BE2C (cell line): Measurements from ENCODE around the gene PACRG.
A peak's percentile ranks its signal among the peaks of the same experiment; 100 is the strongest.

Experiments used
- DNase-seq: peaks from one replicate; pipeline ENCODE4 v3.0.0-alpha.2; 2020
- H3K27me3 ChIP-seq: fragments of 250-450 bp; sonication (Bioruptor Pico); 2 replicates; pipeline ENCODE4 v1.5.1; 2020; ENCODE audit warnings: mild to moderate bottlenecking
- H3K36me3 ChIP-seq: fragments of 250-450 bp; sonication (Bioruptor Pico); 2 replicates; pipeline ENCODE4 v1.5.1; 2020; ENCODE audit warnings: mild to moderate bottlenecking
- H3K4me1 ChIP-seq: fragments of 250-450 bp; sonication (Bioruptor Pico); 2 replicates; pipeline ENCODE4 v1.5.1; 2020
- H3K4me3 ChIP-seq: 2 replicates; pipeline ENCODE4 v1.5.1; 2011; ENCODE audit warnings: low read depth, low read length
- H3K9me3 ChIP-seq: fragments of 250-450 bp; sonication (Bioruptor Pico); 2 replicates; pipeline ENCODE4 v1.5.1; 2020
- TF ChIP-seq, protein P1 (sequence below): IDR thresholded peaks from 2 replicates; pipeline ENCODE4 v1.5.1; 2012; ENCODE audit warnings: mild to moderate bottlenecking, low read depth, low read length

Gene PACRG

DNA sequence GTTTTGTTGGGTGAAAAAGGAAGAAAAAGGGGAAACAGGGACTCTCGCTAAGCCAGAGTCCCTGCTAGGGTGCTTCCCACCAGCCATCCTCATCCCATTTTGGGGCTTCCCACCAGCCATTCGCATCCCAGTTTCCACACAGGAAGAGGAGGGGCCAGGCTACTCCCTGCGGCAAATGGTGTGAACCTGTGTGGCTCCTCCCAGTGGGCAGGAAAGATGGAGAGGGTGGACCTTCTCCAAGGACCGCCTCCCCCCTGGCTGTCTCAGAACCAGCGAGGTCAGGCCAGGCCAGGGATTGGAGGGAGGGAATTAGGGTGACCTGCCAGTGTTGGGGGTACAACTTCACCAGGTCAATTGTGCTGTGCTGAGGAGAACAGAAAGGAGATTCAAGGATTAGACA, 326.9 kb downstream of the PACRG start:
- H3K9me3 ChIP-seq: no peaks in the 10 kb centered on the region
- H3K4me3 ChIP-seq: no peak overlapping the region
- H3K36me3 ChIP-seq: no peaks in the 10 kb centered on the region
- no peaks in the 10 kb centered on the region for H3K27me3 ChIP-seq
- TF ChIP-seq, protein P1, sequence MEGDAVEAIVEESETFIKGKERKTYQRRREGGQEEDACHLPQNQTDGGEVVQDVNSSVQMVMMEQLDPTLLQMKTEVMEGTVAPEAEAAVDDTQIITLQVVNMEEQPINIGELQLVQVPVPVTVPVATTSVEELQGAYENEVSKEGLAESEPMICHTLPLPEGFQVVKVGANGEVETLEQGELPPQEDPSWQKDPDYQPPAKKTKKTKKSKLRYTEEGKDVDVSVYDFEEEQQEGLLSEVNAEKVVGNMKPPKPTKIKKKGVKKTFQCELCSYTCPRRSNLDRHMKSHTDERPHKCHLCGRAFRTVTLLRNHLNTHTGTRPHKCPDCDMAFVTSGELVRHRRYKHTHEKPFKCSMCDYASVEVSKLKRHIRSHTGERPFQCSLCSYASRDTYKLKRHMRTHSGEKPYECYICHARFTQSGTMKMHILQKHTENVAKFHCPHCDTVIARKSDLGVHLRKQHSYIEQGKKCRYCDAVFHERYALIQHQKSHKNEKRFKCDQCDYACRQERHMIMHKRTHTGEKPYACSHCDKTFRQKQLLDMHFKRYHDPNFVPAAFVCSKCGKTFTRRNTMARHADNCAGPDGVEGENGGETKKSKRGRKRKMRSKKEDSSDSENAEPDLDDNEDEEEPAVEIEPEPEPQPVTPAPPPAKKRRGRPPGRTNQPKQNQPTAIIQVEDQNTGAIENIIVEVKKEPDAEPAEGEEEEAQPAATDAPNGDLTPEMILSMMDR: no peak
- no peaks in the 10 kb centered on the region for H3K4me1 ChIP-seq
- DNase-seq: peak; percentile 13

DNA sequence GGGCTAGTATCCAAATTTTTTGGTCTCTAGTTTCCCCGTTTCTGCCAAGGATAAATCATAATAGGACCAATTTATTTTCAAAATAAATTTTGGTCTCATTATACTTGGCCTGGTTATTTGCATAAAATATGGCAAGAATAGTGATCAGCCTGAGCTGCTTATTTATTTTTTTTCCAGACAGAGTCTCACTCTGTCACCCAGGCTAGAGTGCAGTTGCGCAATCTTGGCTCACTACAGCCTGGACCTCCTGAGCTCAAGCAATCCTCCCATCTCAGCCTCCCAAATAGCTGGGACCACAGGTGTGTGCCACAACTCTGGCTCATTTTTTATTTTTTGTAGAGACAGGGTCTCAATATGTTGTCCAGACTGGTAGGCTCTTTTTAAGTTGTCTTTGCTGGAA, 329.5 kb downstream of the PACRG start:
- Histone ChIP-seq H3K27me3 (no peaks in the 10 kb centered on the region), H3K4me1 (no peaks in the 10 kb centered on the region), H3K9me3 (no peaks in the 10 kb centered on the region), H3K4me3 (no peak overlapping the region), H3K36me3 (no peaks in the 10 kb centered on the region)
- DNase-seq: no peak
- TF ChIP-seq, protein P1: no peak

DNA sequence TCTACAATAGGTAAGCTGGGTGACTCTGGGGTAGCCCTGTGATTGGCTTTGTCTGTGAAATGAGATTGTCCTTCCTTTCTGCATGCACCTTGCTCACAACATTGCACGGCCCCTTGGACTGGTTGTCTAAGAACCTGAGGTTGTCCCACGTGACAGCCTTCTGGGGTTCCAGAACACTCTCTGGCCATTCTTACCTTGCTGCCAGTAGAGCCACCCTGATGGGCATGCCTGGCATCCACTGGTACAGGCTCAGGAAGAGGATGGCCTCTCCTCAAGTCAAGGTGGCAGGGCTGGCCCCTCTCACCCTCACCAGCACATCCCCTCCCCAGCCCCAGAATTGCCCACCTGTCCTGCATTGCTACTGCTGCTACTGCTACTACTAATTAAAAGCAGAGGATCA, 335.0 kb downstream of the PACRG start:
- Histone ChIP-seq H3K9me3 (no peaks in the 10 kb centered on the region), H3K36me3 (no peaks in the 10 kb centered on the region), H3K4me3 (no peak overlapping the region), H3K4me1 (no peaks in the 10 kb centered on the region), H3K27me3 (no peaks in the 10 kb centered on the region)
- DNase-seq: no peak
- TF ChIP-seq, protein P1: no peak

DNA sequence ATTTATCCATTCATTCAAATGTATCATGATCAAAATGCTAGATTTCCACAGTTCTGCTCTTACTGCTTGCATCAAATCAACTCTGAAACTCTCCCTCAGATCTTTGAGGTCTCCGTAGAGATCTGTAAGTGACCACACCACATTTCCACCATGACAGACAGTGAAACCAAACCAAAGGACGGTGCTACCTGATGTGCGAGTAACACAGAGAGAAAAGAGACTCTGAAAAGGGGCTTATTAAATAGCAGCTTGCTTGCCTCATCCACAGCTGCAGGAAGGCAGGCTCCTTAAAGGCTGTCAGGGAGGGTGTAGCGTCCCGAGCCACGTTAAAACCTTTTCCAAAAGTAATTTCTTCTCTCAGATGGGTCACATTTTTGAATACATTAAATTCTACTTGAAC, 335.8 kb downstream of the PACRG start:
- no peak overlapping the region for H3K4me3 ChIP-seq
- no peaks in the 10 kb centered on the region for H3K36me3 ChIP-seq
- H3K27me3 ChIP-seq: no peaks in the 10 kb centered on the region
- no peaks in the 10 kb centered on the region for H3K9me3 ChIP-seq
- TF ChIP-seq, protein P1: no peak
- DNase-seq: no peak
- no peaks in the 10 kb centered on the region for H3K4me1 ChIP-seq

DNA sequence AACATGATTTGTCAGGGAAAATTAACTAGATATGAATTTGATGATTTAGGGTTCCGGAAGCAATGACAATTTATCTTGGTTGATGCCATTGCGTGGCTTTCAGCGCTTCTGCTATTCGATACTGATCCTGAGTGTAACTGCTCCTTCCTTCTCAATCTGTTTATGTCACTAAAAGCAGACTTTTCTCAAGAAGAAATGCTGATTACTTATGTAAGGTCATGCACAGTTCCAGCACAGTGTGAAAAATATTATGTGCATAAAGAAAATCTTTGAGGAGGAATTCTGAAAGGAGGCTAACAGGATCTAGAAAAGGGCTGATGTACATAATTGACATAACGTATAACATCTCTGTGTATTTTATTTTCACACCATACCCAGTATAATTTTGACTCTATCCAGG, 336.6 kb downstream of the PACRG start:
- TF ChIP-seq, protein P1: no peak

DNA sequence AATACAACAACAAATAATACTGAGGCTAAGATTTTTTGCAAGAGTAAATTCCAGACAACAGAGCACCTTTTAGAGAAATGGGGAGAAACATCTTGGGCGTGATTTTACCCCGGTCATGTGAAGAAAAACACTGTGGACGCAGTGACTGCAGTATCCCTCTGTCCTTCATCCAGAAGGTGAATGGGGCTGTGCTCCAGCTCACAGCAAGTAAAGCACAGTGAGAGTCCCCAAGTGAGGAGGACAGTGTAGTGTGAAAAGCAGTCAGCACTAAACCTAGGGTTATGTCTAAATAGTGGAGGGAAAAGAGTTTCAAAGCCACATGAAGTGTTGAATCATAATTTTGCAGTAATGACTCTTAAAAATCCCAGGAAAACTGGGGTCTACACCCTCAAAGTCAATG, 338.4 kb downstream of the PACRG start:
- H3K27me3 ChIP-seq: no peaks in the 10 kb centered on the region

More for the DNA sequence above, 336.6 kb downstream of the PACRG start:
- Histone ChIP-seq H3K4me3 (no peak overlapping the region), H3K4me1 (no peaks in the 10 kb centered on the region), H3K9me3 (no peaks in the 10 kb centered on the region), H3K27me3 (no peaks in the 10 kb centered on the region), H3K36me3 (no peaks in the 10 kb centered on the region)
- DNase-seq: no peak

More for the DNA sequence above, 338.4 kb downstream of the PACRG start:
- no peaks in the 10 kb centered on the region for H3K9me3 ChIP-seq
- DNase-seq: no peak
- TF ChIP-seq, protein P1: no peak
- no peak overlapping the region for H3K4me3 ChIP-seq
- H3K36me3 ChIP-seq: no peaks in the 10 kb centered on the region
- no peaks in the 10 kb centered on the region for H3K4me1 ChIP-seq
